ENCODE data around the gene RNF39.

GRCh38 chr6:30055513-30055912 lies 20.1 kb downstream of the RNF39 start:
- TF ChIP-seq HNF4G (IDR thresholded peaks at IDR 0.05; ENCODE audit: borderline replicate concordance, low read depth, low read length) (no peak), HNF4G (CRISPR knock-in tag; IDR thresholded peaks at IDR 0.05; ENCODE audit: borderline replicate concordance, low read depth) (no peak), SMARCC2 (IDR thresholded peaks at IDR 0.05) (no peak), SMC3 (IDR thresholded peaks at IDR 0.05; ENCODE audit: low read length) (no peak), MIER3 (CRISPR knock-in tag; IDR thresholded peaks at IDR 0.05; ENCODE audit: borderline replicate concordance) (no peak), CTCF (CRISPR knock-in tag; IDR thresholded peaks at IDR 0.05) (no peak), RORA (CRISPR knock-in tag; IDR thresholded peaks at IDR 0.05) (no peak)

All from HepG2 (cell line).